GM21528 (cell line): ENCODE data around the gene SIRT7.

Source experiments
- ATAC-seq: cut with Tn5 transposase; IDR thresholded peaks from one replicate; pipeline ENCODE4 v1.9.1; 2021; ENCODE audit warnings: mild to moderate bottlenecking, moderate library complexity; ENCODE audit not compliant: unreplicated experiment, low FRiP score

The SIRT7 gene

DNA sequence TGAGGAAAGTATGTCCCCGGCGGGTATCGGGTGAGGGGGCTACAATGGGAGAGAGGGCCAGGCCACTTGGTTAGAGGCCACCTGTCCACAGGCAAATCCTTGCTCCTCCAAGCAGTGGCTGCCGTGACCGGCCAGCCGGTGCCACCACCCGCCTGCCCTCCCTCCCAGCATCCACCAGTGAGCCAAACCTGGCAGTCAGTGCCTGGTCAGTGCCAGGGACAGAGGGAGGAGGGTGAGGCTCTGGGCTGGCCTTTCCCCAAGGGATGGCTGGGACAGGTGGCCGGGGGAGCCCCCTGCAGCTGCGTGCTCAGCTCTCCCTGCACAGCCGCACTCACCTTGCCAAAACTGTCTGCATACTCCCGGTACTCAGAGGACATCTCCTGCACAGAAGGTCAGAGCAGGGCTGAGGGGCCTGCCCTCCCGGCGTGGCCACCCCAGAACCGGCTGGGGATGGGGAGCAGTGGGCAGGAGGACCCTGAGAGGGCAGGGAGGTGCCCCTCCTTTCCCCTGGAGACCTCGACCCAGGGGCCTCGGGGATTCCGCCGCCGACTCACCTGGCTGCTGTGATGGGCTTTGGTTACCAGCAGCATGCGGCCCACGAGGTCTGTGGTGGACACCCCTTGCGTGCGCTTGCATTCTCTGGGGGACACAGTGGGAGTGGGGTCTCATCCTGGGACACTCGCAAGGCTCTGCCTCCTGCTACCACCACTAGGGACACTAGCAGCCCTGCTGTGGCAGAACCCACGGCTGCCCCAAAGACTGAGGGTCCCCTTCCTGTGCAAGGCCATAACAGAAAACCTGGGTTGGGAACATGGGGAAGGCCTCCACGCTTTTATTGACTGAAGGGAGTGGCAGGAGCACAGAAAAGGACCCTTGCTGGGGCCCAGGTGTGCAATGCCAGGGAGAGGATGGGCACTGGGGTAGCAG lies 10.5 kb downstream of the SIRT7 start:
- no peak for ATAC-seq

DNA sequence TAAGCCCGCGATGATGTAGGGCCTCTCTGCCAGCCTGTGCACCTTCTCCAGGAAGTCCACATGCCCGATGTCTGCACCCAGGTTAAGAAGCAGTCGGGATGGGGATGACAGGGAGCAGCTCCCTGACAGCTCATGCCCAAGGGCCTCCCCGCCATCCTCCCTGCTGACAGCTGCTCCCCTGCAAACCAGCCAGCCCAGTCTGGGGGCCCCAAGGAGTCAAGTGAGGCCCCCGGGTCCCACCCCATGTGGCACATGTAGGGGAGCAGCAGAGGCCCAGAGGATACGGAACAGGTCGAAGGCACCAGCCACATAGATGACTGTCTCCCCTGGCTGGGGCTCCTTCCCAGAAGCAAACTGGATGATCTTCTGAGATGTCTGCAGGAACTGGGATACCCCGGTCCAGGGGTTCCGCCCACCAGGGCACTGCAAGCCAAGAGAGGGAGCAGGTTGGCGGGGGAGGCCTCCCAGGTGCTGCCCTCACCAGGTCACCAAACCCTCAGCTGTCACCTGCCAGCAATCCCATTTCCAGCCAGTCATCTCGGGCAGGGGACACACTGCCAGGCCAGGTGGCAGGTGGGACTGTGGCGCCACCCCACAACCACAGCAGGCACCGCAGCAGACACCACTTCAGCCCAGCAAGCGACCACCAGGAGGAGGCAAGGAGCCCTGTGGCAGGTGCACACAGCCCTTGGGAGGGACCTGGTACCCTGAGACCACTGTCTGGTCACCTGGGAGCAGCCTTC lies 11.3 kb downstream of the SIRT7 start:
- ATAC-seq = no peak

DNA sequence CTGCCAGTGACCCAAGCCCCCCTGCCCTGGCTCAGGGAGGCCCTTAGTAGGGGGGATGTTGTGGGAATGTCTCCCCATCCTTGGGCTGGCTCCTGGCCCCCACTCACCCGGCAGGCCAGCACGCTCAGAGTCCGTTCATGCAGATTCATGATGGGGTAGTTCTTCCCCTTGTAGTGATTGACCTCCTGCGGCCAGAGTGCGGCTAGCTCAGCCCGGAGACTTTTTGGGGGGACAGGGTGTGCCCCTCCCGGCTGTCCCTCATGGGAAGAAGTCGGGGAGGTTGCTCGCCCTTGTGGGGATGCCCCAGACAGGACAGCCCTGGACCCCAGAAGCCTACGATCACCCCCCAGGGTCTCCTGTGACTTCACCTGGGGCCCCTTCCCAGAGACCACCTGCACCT lies 12.0 kb downstream of the SIRT7 start:
- no peak for ATAC-seq

DNA sequence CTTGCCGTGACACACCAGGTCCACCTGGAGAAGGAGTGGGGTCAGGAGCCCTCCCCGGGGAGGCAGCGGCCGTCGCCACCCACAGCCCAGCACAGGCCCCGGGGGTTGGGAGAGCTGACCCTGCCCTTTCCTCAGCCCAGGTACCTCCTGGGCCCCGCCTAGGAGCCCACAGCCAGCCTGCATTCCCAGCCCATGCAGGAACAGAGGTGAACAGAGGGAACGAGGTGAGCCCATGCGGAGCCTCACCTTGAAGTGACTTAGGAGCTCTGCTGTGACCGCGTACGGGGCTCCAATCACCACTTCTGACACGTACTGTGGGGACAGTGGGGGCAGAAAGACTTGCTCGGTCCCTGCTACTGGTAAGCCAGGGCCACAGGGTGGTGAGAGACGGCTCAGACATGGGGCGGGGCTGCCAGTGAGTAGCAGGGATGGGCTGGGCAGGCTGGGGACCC lies 12.5 kb downstream of the SIRT7 start:
- no peak for ATAC-seq

DNA sequence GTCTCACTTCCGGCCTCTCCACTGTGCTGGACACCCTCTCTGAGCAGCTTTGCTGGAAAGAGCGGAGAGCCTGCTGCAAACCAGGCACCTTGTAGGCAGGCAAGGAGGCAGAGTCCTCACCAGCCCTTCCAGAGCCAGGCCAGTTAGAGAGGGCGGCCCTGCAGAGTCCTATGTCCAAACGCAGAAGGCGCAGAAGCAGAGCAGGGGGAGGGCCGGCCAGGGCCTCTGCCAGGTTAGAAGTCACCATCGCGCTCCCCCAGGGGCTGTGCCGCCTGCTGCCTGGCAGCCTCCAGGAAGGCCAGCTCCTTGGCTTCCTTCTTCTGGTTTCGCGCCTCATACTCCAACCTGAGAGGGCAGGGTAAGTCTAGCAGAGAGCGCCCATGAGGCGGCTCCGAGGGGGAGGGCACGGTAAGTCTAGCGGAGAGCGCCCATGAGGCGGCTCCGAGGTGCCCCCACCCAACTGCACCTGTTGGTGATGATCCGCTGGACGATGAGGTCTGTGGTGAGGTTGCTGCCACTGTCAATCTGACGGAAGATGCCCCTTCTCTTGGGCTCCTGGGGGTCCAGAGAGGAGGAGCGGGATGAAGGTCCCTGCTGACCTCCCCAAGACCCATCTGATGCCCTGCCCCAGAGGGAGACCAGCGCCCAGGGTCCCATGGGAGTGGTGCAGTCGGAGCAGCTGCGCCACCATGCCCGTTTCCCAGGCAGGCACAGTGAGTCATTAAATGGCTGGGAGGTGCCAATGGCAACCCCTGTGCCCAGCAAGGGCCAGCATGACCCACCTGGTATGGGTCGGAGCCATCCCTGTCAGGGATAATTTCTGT lies 13.2 kb downstream of the SIRT7 start:
- ATAC-seq = no peak

DNA sequence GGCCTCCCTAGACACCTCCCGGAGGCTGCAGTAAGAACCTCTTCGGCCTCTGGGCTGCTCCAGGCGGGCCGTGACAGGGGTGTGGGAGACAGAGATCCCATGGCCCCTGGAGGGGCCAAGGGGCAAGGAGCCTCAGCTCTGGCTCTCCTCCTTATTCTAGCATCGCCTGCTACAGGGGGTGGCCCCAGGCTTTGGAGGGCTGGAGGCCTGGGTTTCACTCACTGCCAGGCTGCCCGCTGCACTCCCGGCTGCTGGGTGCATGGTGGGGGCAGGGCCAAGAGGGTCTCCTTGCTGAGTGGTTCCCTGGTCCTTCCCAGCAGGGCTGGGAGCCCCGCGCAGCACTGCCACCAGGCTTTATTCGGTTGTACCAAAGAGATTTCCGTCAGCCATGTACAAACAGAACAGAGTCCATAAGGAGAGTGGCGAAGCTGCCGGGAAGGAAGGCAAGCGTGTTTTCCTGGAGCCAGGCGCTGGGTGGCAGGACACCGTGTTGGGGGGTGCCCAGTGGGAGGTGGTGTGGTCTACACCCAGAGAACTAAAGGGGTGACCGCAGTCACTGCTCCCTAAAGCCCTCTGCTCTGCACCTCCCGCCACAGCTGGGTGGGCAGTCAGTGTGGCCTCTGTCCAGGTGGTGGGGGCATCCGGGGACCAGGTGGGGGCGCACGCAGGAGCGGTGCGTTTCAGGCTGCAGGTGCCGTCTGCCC lies 13.9 kb downstream of the SIRT7 start:
- ATAC-seq = no peak

DNA sequence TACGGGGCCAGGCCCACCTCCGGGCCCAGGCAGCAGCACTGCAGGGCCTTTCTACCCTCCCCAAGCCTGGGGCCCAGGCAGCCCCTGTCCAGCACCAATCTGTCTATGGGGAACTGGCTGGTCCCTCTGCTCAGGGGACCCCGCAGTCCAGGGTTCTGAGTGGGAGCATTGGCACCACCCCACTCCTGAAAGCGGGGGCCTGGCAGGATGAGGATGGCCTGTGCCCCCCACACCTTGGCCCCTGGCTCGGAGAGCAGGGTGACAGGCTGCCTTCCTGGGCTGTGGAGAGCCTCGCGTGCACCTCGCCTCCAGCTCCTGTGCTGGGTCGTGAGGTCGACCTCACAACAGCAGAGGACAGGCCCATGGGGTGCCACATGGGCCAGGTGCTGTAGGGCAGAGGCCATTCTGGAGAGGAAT lies 14.6 kb downstream of the SIRT7 start:
- no peak for ATAC-seq

DNA sequence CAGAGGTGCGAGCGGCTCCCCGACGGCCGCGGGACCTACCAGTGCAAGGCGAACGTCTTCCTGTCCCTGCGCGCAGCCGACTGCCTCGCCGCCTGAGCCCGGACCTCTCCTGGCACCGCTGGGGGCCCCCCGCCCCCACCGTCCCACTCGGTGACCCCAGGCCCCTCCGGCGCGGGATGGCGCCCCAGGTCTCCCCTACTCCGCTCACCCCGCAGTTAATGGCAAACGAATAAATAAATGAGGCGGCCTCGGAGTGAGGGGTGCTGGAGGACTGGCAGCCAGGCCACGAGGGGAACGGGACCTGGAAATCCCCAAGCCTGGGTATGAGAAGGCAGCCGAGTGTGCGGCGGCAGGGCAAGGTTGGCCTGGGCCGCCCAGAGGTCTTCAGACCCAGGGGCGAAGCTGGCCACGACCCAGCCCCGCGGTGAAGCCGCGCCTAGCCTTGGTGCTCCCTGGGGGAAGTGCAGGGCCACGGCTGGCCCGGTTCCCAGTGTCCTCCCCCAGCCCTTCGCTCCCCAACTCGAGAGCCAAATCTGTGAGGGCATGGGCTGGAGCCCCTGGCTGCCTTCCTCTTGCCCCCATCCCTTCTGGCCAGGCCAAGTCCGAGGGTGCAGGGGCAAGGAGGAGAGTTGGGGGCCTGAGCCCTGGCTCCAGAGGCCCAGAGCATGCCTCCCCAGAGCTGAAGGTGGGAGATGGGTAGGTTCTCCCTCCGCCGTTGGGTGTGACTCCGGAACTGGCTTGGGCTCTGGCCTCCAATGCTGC lies 15.1 kb downstream of the SIRT7 start:
- no peak for ATAC-seq

DNA sequence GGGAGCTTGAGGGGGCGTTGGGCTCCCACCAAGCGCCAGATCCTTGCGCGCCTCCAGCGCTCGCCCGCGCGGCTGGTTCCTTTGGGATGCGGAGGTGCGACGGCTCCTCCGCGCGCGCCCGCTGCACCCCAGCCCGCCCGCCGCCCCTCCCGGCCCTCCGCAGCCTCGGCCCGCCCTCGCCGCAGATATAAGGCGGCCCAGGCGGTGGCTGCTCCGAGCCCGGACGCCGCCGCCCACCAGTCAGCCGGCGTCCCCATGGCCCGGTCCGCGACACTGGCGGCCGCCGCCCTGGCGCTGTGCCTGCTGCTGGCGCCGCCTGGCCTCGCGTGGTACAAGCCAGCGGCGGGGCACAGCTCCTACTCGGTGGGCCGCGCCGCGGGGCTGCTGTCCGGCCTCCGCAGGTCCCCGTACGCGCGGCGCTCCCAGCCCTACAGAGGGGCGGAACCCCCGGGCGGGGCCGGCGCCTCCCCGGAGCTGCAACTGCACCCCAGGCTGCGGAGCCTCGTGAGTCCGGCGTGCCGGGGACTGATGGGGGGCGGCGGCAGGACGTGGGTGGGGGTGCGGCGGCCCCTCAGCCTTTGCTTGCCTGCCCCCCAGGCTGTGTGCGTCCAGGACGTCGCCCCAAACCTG lies 15.8 kb downstream of the SIRT7 start, which contains the start of gene NPB:
Gene NPB (plus strand): TSS at position 216 of the 630 bp plus-strand sequence. CDS start 40 bp downstream, at position 256.
- no peak for ATAC-seq

DNA sequence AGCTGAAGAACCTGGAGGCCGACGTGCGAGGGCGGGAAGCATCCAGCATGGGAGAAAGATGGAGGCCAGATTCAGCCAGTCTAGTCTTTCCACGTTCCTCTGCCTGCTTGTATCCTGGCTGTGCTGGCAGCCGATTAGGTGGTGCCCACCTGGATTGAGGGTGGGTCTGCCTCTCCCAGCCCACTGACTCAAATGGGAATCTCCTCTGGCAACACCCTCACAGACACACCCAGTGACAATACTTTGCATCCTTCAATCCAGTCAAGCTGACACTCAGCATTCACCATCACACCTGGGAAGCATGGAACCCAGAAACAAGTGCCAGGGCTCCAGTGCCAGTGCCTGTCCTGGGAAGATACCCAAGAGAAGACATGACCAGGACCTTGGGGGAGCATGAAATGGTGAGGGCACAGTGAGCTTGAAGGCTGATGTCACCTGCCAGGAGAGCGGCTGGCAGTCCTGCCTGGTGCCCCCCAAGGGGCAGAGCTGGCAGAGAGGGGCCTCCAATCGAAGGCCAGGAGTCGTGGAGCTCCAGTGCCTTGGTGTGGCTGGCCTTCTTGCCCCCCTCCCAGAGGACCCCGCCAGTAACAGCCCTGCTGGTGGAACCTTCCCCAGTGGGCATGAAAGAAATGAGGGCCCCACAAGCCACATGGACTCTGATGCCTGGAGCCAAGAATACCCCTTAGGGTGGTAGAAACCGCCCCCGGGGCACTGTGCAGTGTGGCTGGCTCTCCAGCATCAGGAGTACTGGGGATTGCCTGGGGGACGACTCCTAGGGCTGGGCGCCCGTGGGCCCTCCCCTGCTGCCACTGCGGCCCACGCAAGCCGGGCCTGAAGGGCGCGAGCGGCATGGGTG lies 16.6 kb downstream of the SIRT7 start:
- no peak for ATAC-seq

DNA sequence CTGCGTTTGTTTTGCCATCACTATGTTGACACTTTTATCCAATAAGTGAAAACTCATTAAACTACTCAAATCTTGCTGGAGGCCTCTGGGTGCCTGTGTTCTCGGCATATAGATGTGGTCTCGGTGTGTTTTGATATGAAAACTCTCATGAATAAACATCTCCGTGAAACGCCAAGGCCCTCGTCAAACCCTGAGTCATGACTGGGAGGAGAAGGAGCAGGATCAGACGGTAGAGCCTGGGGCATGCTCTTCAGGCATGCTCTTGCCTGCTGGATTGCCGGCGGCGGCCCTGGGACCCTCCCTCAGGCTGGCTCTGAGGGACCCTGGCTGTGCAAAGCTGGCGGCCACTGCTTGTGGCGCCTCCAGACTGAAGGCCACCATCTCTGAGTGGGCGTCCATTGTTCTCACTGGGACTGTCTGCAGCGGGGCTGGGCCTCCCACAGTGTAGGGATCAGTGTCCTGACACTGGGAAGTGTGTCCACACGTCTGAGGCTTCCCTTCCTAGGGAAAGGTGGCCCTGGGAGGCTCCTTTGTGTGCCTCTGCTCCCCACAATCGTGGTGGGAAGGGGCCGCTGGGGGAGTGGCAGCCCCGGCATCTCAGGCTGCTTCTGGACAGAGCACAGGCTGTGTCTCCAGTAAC lies 17.7 kb downstream of the SIRT7 start:
- ATAC-seq = no peak

DNA sequence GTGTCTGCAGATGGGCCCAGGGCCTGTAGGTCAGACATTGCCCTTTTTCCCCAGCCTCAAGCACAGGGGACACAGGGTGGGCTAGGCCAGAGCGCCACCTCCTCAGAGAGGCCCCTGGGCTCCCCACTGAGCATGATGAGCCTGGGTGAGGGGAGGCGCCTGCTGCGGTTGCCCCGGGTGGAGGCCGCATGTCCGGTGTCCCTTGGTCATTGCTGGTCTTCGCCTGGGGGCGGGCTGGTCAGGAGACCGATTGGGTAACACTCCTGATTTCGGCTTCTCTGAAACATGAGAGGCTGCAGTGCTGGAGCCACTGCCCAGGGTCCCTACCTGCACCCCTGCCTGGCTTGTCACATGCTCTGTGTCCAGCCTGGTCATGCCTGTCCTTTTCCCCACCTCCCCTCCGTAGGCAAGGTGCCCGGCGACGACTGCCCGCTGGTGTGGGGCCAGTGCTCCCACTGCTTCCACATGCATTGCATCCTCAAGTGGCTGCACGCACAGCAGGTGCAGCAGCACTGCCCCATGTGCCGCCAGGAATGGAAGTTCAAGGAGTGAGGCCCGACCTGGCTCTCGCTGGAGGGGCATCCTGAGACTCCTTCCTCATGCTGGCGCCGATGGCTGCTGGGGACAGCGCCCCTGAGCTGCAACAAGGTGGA lies 18.3 kb downstream of the SIRT7 start:
- no peak for ATAC-seq

DNA sequence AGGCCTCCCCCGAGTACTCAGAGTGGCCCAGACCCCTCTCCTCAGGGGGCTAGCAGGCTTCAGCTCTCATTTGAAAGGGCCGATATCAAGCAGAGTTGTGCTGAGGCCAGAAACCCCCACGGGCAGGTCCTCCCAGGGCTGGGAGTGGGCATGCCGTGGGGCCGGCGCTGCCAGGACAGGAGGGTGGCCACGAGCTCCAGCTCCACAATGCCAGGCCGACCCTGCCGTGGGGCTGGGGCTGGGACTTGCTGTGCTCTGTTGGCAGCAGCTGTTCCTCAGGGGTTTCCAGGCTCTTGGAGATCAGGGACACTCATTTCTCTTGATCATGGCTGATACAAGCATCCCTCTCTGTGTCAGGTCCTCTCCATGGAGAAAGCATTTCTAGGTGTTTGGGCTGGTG lies 19.1 kb downstream of the SIRT7 start:
- ATAC-seq = no peak

DNA sequence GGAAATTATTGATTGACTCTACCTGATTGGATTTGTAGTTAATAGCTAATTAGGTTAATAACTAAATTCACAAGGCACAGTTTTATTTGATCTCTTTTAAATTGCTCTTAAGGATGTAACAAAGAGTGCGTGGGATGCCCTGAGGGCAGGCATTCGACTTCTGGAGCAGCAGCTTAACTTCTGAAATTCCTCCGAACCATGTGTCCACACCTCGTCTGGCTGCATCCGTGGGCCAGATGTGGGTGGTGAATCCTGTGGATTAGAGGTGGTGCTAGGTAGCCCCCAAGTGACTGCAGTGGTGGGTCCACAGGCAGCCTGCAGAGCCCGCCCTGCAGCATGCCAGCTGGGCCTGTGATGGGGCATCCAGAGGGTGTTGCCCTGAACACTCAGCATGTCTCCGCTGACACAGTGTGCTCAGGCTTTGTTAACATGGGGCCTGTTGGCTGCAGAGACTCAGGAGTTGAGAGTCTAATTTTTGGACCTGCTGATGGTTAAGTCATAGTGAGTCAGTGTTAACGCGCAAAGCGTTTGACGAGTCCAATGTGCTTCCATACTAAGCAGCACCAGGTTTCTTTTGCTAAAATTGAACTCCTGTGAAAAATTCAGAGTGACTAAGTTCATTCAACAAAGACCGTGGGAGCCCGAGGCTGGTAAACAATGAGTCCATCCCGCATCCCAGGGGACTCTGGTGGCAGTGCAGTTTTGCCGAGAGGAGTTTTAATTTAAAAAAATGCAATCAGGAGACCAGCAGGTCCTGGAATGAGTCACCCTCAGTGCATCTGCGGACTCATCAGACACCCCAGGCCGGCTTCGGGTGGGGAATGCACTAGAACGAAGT lies 19.7 kb downstream of the SIRT7 start:
- no peak for ATAC-seq

DNA sequence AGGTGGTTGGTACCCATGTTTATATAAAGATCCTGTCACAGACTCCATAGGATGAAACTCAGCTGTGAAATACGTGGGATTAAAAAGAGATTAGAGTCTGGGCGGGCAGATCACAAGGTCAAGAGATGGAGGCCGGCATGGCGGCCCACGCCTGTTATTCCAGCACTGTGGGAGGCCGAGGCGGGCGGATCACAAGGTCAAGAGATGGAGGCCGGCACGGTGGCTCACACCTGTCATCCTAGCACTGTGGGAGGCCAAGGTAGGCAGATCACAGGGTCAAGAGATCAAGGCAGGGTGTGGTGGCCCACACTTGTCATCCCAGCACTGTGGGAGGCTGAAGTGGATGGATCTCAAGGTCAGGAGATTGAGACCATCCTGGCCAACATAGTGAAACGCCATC lies 22.6 kb downstream of the SIRT7 start:
- ATAC-seq = no peak

DNA sequence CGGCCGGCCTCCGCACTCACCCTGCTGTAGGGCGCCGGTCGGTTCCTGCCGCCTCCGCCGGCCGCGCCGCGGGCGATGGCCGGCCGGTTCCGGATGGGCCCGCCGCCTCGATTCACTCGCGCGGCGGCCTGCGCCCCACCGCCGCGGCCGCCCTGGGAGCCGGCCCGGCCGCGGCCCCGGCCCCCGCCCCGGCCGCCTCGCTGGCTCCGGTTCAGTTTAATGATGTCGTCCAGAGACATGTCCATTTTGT lies 26.7 kb downstream of the SIRT7 start:
- ATAC-seq = no peak
